WTC11 (cell line): ENCODE data around the gene SLC29A3.

Experiments
- ATF1 ChIP-seq: sonication (generic); formaldehyde crosslinking; IDR thresholded peaks from 2 replicates; pipeline ENCODE4 v1.8.1; 2023; ENCODE audit warnings: mild to moderate bottlenecking, moderate library complexity, missing genetic modification reagents
- CTCF ChIP-seq: fragments of 200-600 bp; IDR thresholded peaks from 2 replicates; pipeline ENCODE4 v1.8.0; 2022; ENCODE audit warnings: antibody characterized with exemption
- FOXP1 ChIP-seq: sonication (generic); formaldehyde crosslinking; IDR thresholded peaks from 2 replicates; pipeline ENCODE4 v1.8.0; 2022; ENCODE audit warnings: missing genetic modification reagents, mild to moderate bottlenecking, moderate library complexity, borderline replicate concordance
- JUN ChIP-seq: sonication (generic); formaldehyde crosslinking; IDR thresholded peaks from 2 replicates; pipeline ENCODE4 v1.8.0; 2023; ENCODE audit warnings: mild to moderate bottlenecking, missing genetic modification reagents
- KAT7 ChIP-seq: sonication (generic); formaldehyde crosslinking; IDR thresholded peaks from 2 replicates; pipeline ENCODE4 v1.8.1; 2023; ENCODE audit warnings: missing genetic modification reagents, mild to moderate bottlenecking, borderline replicate concordance
- MAX ChIP-seq: sonication (generic); formaldehyde crosslinking; IDR thresholded peaks from 2 replicates; pipeline ENCODE4 v1.8.0; 2022; ENCODE audit warnings: mild to moderate bottlenecking, missing genetic modification reagents
- MLX ChIP-seq: sonication (generic); formaldehyde crosslinking; IDR thresholded peaks from 2 replicates; pipeline ENCODE4 v1.8.1; 2023; ENCODE audit warnings: mild to moderate bottlenecking, missing genetic modification reagents, moderate library complexity
- NR1H2 ChIP-seq: sonication (generic); formaldehyde crosslinking; IDR thresholded peaks from 2 replicates; pipeline ENCODE4 v1.9.0; 2021; ENCODE audit warnings: mild to moderate bottlenecking, moderate library complexity, missing genetic modification reagents
- NR2C2 ChIP-seq: sonication (generic); formaldehyde crosslinking; IDR thresholded peaks from 2 replicates; pipeline ENCODE4 v1.8.0; 2022; ENCODE audit warnings: mild to moderate bottlenecking, missing genetic modification reagents
- SOX15 ChIP-seq: fragments of 250-450 bp; sonication (Bioruptor Pico); IDR thresholded peaks from 2 replicates; pipeline ENCODE4 v1.9.0; 2021; ENCODE audit warnings: mild to moderate bottlenecking
- USF2 ChIP-seq: sonication (generic); formaldehyde crosslinking; IDR thresholded peaks from 2 replicates; pipeline ENCODE4 v1.8.1; 2023; ENCODE audit warnings: mild to moderate bottlenecking, missing genetic modification reagents, moderate library complexity

GRCh38 chr10:71303569-71303907 is 15.5 kb upstream of the SLC29A3 start:
- TF ChIP-seq CTCF, result no peak
- TF ChIP-seq USF2 (CRISPR knock-in tag), result no peak
- TF ChIP-seq NR1H2 (CRISPR knock-in tag), result no peak
- TF ChIP-seq NR2C2 (CRISPR knock-in tag), result no peak
- no peak for TF ChIP-seq MLX
- TF ChIP-seq FOXP1 (CRISPR knock-in tag), result no peak
- TF ChIP-seq JUN (CRISPR knock-in tag), result no peak
- TF ChIP-seq KAT7 (CRISPR knock-in tag), result no peak
- no peak for TF ChIP-seq MAX
- TF ChIP-seq ATF1 (CRISPR knock-in tag), result no peak
- TF ChIP-seq SOX15 (CRISPR knock-in tag), result no peak
